HTR-8/SVneo (cell line): ENCODE measurements around the gene PRKAR1B.
"Not testable (repeated sequence)": the region's sequence is repeated elsewhere in the genome, so short reads cannot be mapped to it uniquely, and the experiment has no call there.

Source experiments
- DNase-seq: peaks from one replicate; pipeline ENCODE4 v3.0.0; 2011; ENCODE audit warnings: low spot score, mixed read lengths; ENCODE audit not compliant: insufficient read length
- FAIRE-seq: peaks from 2 replicates; lab custom pipeline; 2011; peaks lifted over from hg19 to GRCh38; lab: Jason Lieb, UNC

PRKAR1B gene

GRCh38 chr7:743341-744127, 16.5 kb upstream of the PRKAR1B start:
- not testable (repeated sequence) for FAIRE-seq, DNase-seq

GRCh38 chr7:742791-743190, 15.7 kb upstream of the PRKAR1B start:
- peak; percentile 16 for FAIRE-seq
- no peak for DNase-seq

GRCh38 chr7:741850-742249, 14.8 kb upstream of the PRKAR1B start:
- DNase-seq (no peak), FAIRE-seq (no peak)

- no peak for FAIRE-seq
- no peak for DNase-seq
These were observed 14.2 kb upstream of the PRKAR1B start for GRCh38 chr7:741191-741671.

GRCh38 chr7:739983-740942, 13.2 kb upstream of the PRKAR1B start:
- DNase-seq (no peak), FAIRE-seq (peak; percentile 31)

- DNase-seq (no peak), FAIRE-seq (no peak)
These were observed 12.4 kb upstream of the PRKAR1B start for GRCh38 chr7:739455-739982.

- FAIRE-seq (no peak), DNase-seq (no peak)
These were observed 11.8 kb upstream of the PRKAR1B start for GRCh38 chr7:738723-739454.

GRCh38 chr7:738241-738640, 11.2 kb upstream of the PRKAR1B start:
- no peak for DNase-seq

GRCh38 chr7:734808-735207, 7.7 kb upstream of the PRKAR1B start:
- FAIRE-seq, result peak; percentile 87

More at GRCh38 chr7:738241-738640, 11.2 kb upstream of the PRKAR1B start:
- FAIRE-seq, result no peak

GRCh38 chr7:734214-734613, 7.1 kb upstream of the PRKAR1B start:
- DNase-seq (no peak), FAIRE-seq (peak; percentile 9)

More at GRCh38 chr7:734808-735207, 7.7 kb upstream of the PRKAR1B start:
- no peak for DNase-seq

GRCh38 chr7:732556-732955, 5.5 kb upstream of the PRKAR1B start:
- no peak for DNase-seq
- FAIRE-seq, result no peak

- FAIRE-seq (no peak), DNase-seq (no peak)
These were observed 5.0 kb upstream of the PRKAR1B start for GRCh38 chr7:732094-732541.

GRCh38 chr7:731440-732085, 4.5 kb upstream of the PRKAR1B start:
- DNase-seq (no peak), FAIRE-seq (no peak)

- FAIRE-seq (no peak), DNase-seq (no peak)
These were observed 3.7 kb upstream of the PRKAR1B start for GRCh38 chr7:730501-731439.

GRCh38 chr7:729140-730000, 2.3 kb upstream of the PRKAR1B start:
- FAIRE-seq (no peak), DNase-seq (no peak)

- FAIRE-seq, result no peak
These were observed 1.5 kb upstream of the PRKAR1B start for GRCh38 chr7:728602-729001.

GRCh38 chr7:727806-728460, 852 bp upstream of the PRKAR1B start:
- FAIRE-seq, result no peak
- DNase-seq, result no peak

More at GRCh38 chr7:728602-729001, 1.5 kb upstream of the PRKAR1B start:
- DNase-seq, result no peak
